Measurements from ENCODE around the gene ZCCHC24.

DNA sequence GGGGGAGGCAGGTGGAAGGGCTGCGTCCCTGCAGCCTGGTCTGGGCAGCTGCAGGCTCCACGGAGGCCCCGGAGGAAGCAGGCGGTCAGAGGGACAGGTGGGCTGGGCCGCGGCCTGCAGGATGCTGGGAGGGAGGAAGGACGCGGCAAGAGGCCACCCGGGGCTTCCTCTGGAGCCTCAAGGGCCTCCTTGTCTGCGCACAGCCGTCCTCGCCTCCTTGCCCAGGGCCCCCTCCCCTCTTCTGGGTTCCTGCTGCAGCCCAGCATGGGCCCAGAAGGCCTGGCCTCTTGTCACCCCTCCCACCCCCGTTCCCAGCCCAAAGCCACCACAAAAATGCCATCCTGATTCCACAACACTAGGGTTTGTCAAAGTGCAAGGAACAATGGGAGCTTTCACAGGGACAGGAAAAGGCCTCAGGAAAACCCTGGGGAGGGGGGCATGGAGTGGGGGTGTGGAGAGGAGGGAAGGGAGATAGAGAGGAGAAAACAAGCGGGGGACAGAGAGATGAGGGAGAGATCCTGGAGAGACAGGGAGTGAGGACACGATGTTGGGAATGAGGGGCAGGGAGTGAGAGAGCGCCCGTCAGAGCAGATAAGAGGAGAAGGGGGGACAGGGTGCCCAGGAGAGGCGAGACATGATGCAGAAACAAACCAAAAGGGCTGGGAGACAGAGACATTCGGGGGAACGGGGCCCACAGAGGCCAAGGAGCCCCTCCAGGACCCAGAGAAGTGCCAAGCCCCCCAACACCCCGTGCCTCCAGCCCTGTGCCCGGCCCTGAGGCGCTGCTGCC, 41.8 kb downstream of the ZCCHC24 start:
- TF ChIP-seq EZH2phosphoT487 (IDR thresholded peaks at IDR 0.05; ENCODE audit: borderline replicate concordance, low read depth, low read length) (no peak), CTCF (conservative IDR thresholded peaks at IDR 0.05; ENCODE audit: low read length) (no peak)

Measured in OCI-LY7 (cell line).